Naive B cell (primary cell): Measurements from ENCODE around the gene NEK1. TPM values are rescaled to one million over a fixed set of nuclear protein-coding genes. Genes with fewer than 3 reads are reported as not detected.

Experiments used
- ATAC-seq, 2 donors: fragments of 150-1000 bp; cut with Tn5 transposase; 2 replicates each; pipeline ENCODE4 v1.10.0; 2021; ENCODE audit warnings: low read depth in 2 of 2, mild to moderate bottlenecking in 2 of 2, moderate library complexity in 2 of 2
- DNase-seq: peaks from one replicate; pipeline ENCODE4 v3.0.0; 2022
- H3K27ac Mint-ChIP-seq, 6 donors: one replicate each; pipeline ENCODE4 v1.8.0; 2020 to 2022; ENCODE audit warnings: mild to moderate bottlenecking in 6 of 6, mixed read lengths in 6 of 6, moderate library complexity in 5 of 6, inconsistent platforms in 2 of 6
- H3K27me3 Mint-ChIP-seq, 3 donors: one replicate each; pipeline ENCODE4 v1.8.0; 2021 to 2022; ENCODE audit warnings: mixed read lengths in 3 of 3, mild to moderate bottlenecking in 1 of 3
- H3K36me3 Mint-ChIP-seq, 2 donors: one replicate each; pipeline ENCODE4 v1.8.0; 2020 to 2022; ENCODE audit warnings: mixed read lengths in 2 of 2, inconsistent platforms in 1 of 2, mild to moderate bottlenecking in 1 of 2
- H3K4me1 Mint-ChIP-seq, 3 donors: one replicate each; pipeline ENCODE4 v1.8.0; 2020 to 2022; ENCODE audit warnings: mixed read lengths in 3 of 3, inconsistent platforms in 1 of 3, mild to moderate bottlenecking in 1 of 3, moderate library complexity in 1 of 3
- H3K4me3 Mint-ChIP-seq, 8 donors: one replicate each; pipeline ENCODE4 v1.8.0; 2020 to 2022; ENCODE audit warnings: mild to moderate bottlenecking in 8 of 8, mixed read lengths in 8 of 8, moderate library complexity in 8 of 8, inconsistent platforms in 2 of 8
- H3K9me3 Mint-ChIP-seq, 7 donors: one replicate each; pipeline ENCODE4 v1.8.0; 2020 to 2022; ENCODE audit warnings: mixed read lengths in 7 of 7, mild to moderate bottlenecking in 5 of 7, inconsistent platforms in 2 of 7, moderate library complexity in 1 of 7
- polyA plus RNA-seq, 6 donors: library from polyadenylated mRNA; unstranded; fragments of 300-500 nt; fragmentation: Illumina TruSeq; gene quantifications; one replicate each; pipeline ENCODE4 v1.2.3, GENCODE V29; 2021; ENCODE audit warnings: low read depth in 6 of 6

NEK1 gene
- polyA plus RNA-seq, 6 donors from 2014 or later, result 10.0 to 15.4 (median 13.0) TPM

GRCh38 chr4:169372791-169373190 is 239.6 kb downstream of the NEK1 start:
- no peaks in the 10 kb centered on the region for H3K27me3 Mint-ChIP-seq
- H3K27ac Mint-ChIP-seq, result no peak overlapping the region
- DNase-seq (no peak), ATAC-seq (no peak)
- peaks cover 11 to 22% (median 18%) of the 10 kb centered on the region in 7 donors for H3K9me3 Mint-ChIP-seq
- peaks cover 13 to 19% of the 10 kb centered on the region in 2 donors for H3K36me3 Mint-ChIP-seq
- no peaks in the 10 kb centered on the region for H3K4me1 Mint-ChIP-seq
- no peak overlapping the region for H3K4me3 Mint-ChIP-seq

DNA sequence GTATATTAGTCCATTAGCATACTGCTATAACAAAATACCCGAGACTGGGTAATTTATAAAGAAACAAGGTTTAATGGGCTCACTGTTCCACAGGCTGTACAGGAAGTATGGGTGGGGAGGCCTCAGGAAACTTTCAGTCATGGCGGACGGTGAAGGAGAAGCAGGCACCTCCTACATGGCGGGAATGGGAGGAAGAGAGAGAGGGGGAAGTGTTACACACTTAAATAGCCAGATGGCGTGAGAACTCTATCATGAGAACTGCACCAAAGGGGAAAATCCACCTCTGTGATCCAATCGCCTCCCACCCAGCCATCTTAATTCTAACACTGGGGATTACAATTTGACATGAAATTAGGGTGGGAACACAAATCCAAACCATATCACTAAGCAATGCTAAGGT is 242.7 kb downstream of the NEK1 start:
- no peak for ATAC-seq
- peaks cover 4 to 7% of the 10 kb centered on the region in 2 donors for H3K36me3 Mint-ChIP-seq

GRCh38 chr4:169367826-169368225 is 244.6 kb downstream of the NEK1 start:
- DNase-seq (no peak), ATAC-seq (no peak)
- peak overlapping the region in 1 of 6 donors; percentile 58 for H3K27ac Mint-ChIP-seq
- no peaks in the 10 kb centered on the region for H3K27me3 Mint-ChIP-seq
- H3K36me3 Mint-ChIP-seq, result peaks cover 4 to 7% of the 10 kb centered on the region in 2 donors
- peaks cover 4 to 16% (median 11%) of the 10 kb centered on the region in 7 donors for H3K9me3 Mint-ChIP-seq
- peak overlapping the region in 1 of 8 donors; percentile 42 for H3K4me3 Mint-ChIP-seq
- no peaks in the 10 kb centered on the region for H3K4me1 Mint-ChIP-seq

More for the DNA sequence above, 242.7 kb downstream of the NEK1 start:
- DNase-seq, result no peak
- Mint-ChIP-seq H3K27ac (no peak overlapping the region), H3K27me3 (no peaks in the 10 kb centered on the region), H3K4me1 (no peaks in the 10 kb centered on the region), H3K9me3 (peaks cover 4 to 16% (median 11%) of the 10 kb centered on the region in 7 donors), H3K4me3 (no peak overlapping the region)

DNA sequence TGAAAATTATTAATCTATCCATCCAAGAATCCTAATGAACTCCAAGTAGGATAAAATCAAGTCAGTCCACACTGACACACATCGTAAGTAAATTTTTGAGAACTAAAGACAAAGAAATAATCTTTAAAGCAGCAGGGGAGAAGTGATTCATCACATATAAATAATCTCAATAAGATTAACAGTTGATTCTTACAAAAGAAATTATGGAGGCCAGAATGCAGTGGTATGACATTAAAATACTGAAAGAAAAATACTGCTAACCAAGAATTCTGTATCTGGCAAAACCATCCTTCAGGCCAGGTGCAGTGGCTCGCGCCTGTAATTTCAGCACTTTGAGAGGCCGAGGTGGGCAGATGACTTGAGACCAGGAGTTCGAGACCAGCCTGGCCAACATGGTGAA is 245.6 kb downstream of the NEK1 start:
- Mint-ChIP-seq H3K27me3 (no peaks in the 10 kb centered on the region), H3K36me3 (peaks cover 4 to 7% of the 10 kb centered on the region in 2 donors), H3K27ac (no peak overlapping the region), H3K4me3 (no peak overlapping the region), H3K9me3 (peaks cover 4 to 16% (median 11%) of the 10 kb centered on the region in 7 donors), H3K4me1 (no peaks in the 10 kb centered on the region)
- ATAC-seq, result no peak
- DNase-seq, result no peak

GRCh38 chr4:169362607-169363006 is 249.8 kb downstream of the NEK1 start:
- H3K27me3 Mint-ChIP-seq, result no peaks in the 10 kb centered on the region
- peaks cover 4 to 18% (median 11%) of the 10 kb centered on the region in 7 donors for H3K9me3 Mint-ChIP-seq
- H3K4me1 Mint-ChIP-seq, result no peaks in the 10 kb centered on the region
- DNase-seq (no peak), ATAC-seq (no peak)
- no peak overlapping the region for H3K27ac Mint-ChIP-seq
- H3K36me3 Mint-ChIP-seq, result peaks cover 0 to 7% of the 10 kb centered on the region in 2 donors
- H3K4me3 Mint-ChIP-seq, result no peak overlapping the region

GRCh38 chr4:169361756-169362155 is 250.6 kb downstream of the NEK1 start:
- H3K27me3 Mint-ChIP-seq, result no peaks in the 10 kb centered on the region
- H3K4me3 Mint-ChIP-seq, result no peak overlapping the region
- peaks cover 4 to 15% (median 10%) of the 10 kb centered on the region in 7 donors for H3K9me3 Mint-ChIP-seq
- no peaks in the 10 kb centered on the region for H3K4me1 Mint-ChIP-seq
- ATAC-seq (no peak), DNase-seq (no peak)
- no peak overlapping the region for H3K27ac Mint-ChIP-seq
- peaks cover 0 to 4% of the 10 kb centered on the region in 2 donors for H3K36me3 Mint-ChIP-seq

DNA sequence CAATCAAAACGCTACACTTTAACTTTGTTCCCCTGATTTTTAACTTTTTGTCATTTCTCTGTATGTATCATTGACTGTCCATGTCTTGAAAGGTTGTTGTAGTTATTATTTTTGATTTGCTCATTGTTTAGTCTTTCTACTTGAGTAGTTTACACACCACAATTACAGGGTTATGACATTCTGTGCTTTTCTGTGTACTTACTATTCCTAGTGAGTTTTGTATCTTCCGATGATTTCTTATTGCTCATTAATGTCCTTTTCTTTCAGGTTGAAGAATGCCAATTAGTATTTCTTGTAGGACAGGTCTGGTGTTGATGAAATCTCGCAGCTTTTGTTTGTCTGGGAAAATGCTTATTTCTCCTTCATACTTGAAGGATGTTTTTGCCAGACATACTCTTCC is 252.4 kb downstream of the NEK1 start:
- no peaks in the 10 kb centered on the region for H3K27me3 Mint-ChIP-seq
- H3K9me3 Mint-ChIP-seq, result peaks cover 0 to 5% (median 0%) of the 10 kb centered on the region in 7 donors
- ATAC-seq (no peak), DNase-seq (no peak)
- H3K4me1 Mint-ChIP-seq, result no peaks in the 10 kb centered on the region
- H3K4me3 Mint-ChIP-seq, result no peak overlapping the region
- H3K36me3 Mint-ChIP-seq, result no peaks in the 10 kb centered on the region
- no peak overlapping the region for H3K27ac Mint-ChIP-seq

DNA sequence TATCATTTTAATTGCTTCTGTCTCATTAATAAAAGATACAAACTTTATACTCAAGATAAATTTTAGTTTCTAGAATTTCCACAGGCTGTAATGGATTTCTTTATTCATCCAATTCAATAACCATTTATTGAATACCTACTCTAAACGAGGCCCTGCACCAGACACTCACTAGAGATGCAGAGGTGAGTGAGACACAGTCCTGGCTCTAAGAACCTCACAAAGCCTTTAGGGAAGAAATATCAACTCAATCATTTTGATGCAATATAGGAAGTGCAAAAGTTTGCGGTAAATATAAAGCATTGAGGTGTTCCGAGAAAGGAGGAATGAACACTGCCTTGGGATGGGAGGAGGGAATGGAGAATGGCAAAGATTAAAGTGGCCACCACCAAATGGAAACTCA is 260.0 kb downstream of the NEK1 start:
- Mint-ChIP-seq H3K27me3 (no peaks in the 10 kb centered on the region), H3K9me3 (peaks cover 0 to 5% (median 0%) of the 10 kb centered on the region in 7 donors), H3K27ac (no peak overlapping the region), H3K4me1 (no peaks in the 10 kb centered on the region), H3K36me3 (no peaks in the 10 kb centered on the region), H3K4me3 (no peak overlapping the region)
- DNase-seq (no peak), ATAC-seq (no peak)

DNA sequence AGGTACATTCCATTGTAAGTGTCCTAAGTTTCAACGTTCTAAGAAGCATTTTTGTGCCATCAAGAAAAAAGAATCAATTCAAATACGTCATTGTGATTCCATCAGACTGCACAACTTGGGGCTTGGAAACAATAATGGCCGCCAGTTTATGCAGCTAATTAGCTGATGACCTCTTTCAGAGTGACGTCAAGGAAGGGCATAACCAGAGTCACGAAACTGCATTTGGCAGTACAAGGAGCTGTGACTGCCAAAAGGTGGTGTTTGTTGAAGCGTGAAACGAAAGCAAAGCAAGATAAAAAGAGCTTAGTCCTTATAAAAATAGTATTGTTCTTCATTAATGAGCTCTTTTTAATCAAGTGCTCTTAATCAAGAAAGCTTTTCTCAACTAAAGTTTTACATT is 260.5 kb downstream of the NEK1 start:
- H3K9me3 Mint-ChIP-seq, result peaks cover 0 to 5% (median 0%) of the 10 kb centered on the region in 7 donors
- H3K4me3 Mint-ChIP-seq, result no peak overlapping the region
- no peaks in the 10 kb centered on the region for H3K27me3 Mint-ChIP-seq
- no peak for ATAC-seq
- H3K4me1 Mint-ChIP-seq, result no peaks in the 10 kb centered on the region
- no peaks in the 10 kb centered on the region for H3K36me3 Mint-ChIP-seq
- no peak overlapping the region for H3K27ac Mint-ChIP-seq
- DNase-seq, result no peak

DNA sequence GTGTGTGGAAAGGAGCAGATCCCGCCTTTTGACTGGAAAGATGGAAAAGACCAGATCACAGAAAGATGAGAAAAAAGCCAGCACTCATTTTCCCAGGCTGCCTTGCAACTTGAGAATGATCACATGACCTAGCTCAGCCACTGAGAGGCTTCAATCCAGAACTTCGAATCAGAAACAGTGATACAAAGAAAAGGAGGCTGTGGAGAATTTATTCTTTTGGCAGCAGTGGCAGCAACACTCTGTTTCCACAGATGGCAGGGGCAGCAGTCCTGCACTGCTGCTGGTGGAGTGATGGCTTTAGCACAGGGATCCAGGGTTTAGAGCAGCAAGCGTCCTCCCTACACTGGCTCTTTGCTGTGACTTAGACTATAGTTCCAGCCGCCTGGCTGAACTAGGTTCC is 263.8 kb downstream of the NEK1 start:
- no peak overlapping the region for H3K4me3 Mint-ChIP-seq
- H3K9me3 Mint-ChIP-seq, result peaks cover 0 to 5% (median 0%) of the 10 kb centered on the region in 7 donors
- DNase-seq (no peak), ATAC-seq (no peak)
- no peak overlapping the region for H3K27ac Mint-ChIP-seq
- H3K36me3 Mint-ChIP-seq, result no peaks in the 10 kb centered on the region
- H3K27me3 Mint-ChIP-seq, result no peaks in the 10 kb centered on the region
- H3K4me1 Mint-ChIP-seq, result no peaks in the 10 kb centered on the region

DNA sequence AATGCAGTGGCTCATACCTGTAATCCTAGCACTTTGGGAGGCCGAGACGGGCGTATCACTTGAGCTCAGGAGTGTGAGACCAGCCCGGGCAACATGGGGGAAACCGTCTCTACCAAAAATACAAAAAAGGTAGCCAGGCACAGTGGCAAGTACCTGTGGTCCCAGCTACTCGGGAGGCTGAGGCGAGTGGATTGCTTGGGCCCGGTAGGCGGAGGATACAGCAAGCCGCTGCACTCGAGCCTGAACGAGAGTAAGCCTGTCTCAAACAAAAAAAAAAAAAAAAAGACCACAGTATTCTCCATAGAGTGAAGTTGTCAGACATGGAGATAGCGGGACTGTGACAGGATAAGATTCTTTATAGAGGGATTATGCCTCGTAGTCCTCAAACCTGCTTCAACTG is 265.5 kb downstream of the NEK1 start:
- H3K4me1 Mint-ChIP-seq, result no peaks in the 10 kb centered on the region
- DNase-seq (no peak), ATAC-seq (no peak)
- H3K9me3 Mint-ChIP-seq, result peaks cover 0 to 5% (median 0%) of the 10 kb centered on the region in 7 donors
- H3K27me3 Mint-ChIP-seq, result no peaks in the 10 kb centered on the region
- no peaks in the 10 kb centered on the region for H3K36me3 Mint-ChIP-seq
- H3K27ac Mint-ChIP-seq, result no peak overlapping the region
- H3K4me3 Mint-ChIP-seq, result no peak overlapping the region

GRCh38 chr4:169345316-169345721 is 267.1 kb downstream of the NEK1 start:
- Mint-ChIP-seq H3K4me1 (no peaks in the 10 kb centered on the region), H3K36me3 (no peaks in the 10 kb centered on the region), H3K27ac (no peak overlapping the region), H3K4me3 (no peak overlapping the region), H3K27me3 (no peaks in the 10 kb centered on the region), H3K9me3 (peaks cover 0 to 5% (median 0%) of the 10 kb centered on the region in 7 donors)
- ATAC-seq (no peak), DNase-seq (no peak)
